Heart right ventricle (tissue), 16 donors: ENCODE measurements around the gene SREBF2. TPM values are rescaled to one million over a fixed set of nuclear protein-coding genes. Genes with fewer than 3 reads are reported as not detected.

Source experiments
- ATAC-seq, 8 donors: fragments of 200-7000 bp; cut with Tn5 transposase; one replicate each; pipeline ENCODE4 v1.9.1; 2020; ENCODE audit warnings: mild to moderate bottlenecking in 8 of 8, moderate library complexity in 8 of 8, moderate number of reproducible peaks in 1 of 8
- DNase-seq, 2 donors: peaks; one replicate each; pipeline ENCODE4 v3.0.0-alpha.2; 2020
- H3K27ac ChIP-seq, 10 donors: fragments of 200-600 bp; sonication (generic) in 2 of 10; one replicate each; pipeline versions ENCODE4 v1.5.0 to v1.8.0; 2020 to 2022; ENCODE audit warnings: mild to moderate bottlenecking in 3 of 10
- H3K27me3 ChIP-seq, 7 donors: fragments of 200-600 bp; one replicate each; pipeline ENCODE4 v1.8.0; 2021 to 2022; ENCODE audit warnings: mild to moderate bottlenecking in 2 of 7
- H3K36me3 ChIP-seq, 9 donors: fragments of 200-600 bp; sonication (generic) in 1 of 9; one replicate each; pipeline versions ENCODE4 v1.5.0 to v1.8.0; 2020 to 2022; ENCODE audit warnings: mild to moderate bottlenecking in 2 of 9
- H3K4me1 ChIP-seq, 9 donors: fragments of 200-600 bp; sonication (generic) in 1 of 9; one replicate each; pipeline versions ENCODE4 v1.5.0 to v1.8.0; 2020 to 2022; ENCODE audit warnings: mild to moderate bottlenecking in 4 of 9
- H3K4me3 ChIP-seq, 10 donors: fragments of 200-600 bp; sonication (generic) in 2 of 10; one replicate each; pipeline versions ENCODE4 v1.5.0 to v1.8.0; 2020 to 2022; ENCODE audit warnings: mild to moderate bottlenecking in 7 of 10, moderate library complexity in 2 of 10
- H3K9me3 ChIP-seq, 11 donors: fragments of 200-600 bp in 10 of 11; sonication (generic) in 2 of 11; one replicate each; pipeline versions ENCODE4 v1.5.0 to v1.8.0; 2013 to 2022; ENCODE audit warnings: mild to moderate bottlenecking in 2 of 11, control low read depth in 1 of 11, moderate library complexity in 1 of 11
- CTCF ChIP-seq, 9 donors: fragments of 200-600 bp; sonication (generic) in 2 of 9; IDR thresholded peaks; one replicate each; pipeline versions ENCODE4 v1.5.0 to v1.8.0; 2021 to 2022; ENCODE audit warnings: antibody characterized with exemption in 9 of 9, mild to moderate bottlenecking in 5 of 9, moderate library complexity in 1 of 9
- WGBS, 2 donors: extraction: QIAGEN DNeasy Blood & Tissue Kit; methylation state at CpG; one replicate each; pipeline ENCODE4 v1.1.7; 2013; ENCODE audit warnings: inconsistent platforms in 1 of 2; 5-methylcytosine and 5-hydroxymethylcytosine counted together
- intact Hi-C, 10 donors: fragments of 100-400 bp; cut with DNase I; formaldehyde crosslinking; loops; one replicate each; pipeline versions ENCODE4 v1.11.1 to v1.14.2; 2022
- polyA plus RNA-seq, 2 donors: library from polyadenylated mRNA; stranded (reverse); fragments of 200-250 nt; gene quantifications; one replicate each; pipeline ENCODE4 v1.2.3, GENCODE V29; 2013
- total RNA-seq, 10 donors: library from RNA; stranded (reverse); fragmentation: NEBNext Ultra II Directional in 3 of 10; extraction: Animal tissue kit (Norgen Biotek cat#: 25700) in 3 of 10; gene quantifications; one replicate each; pipeline versions ENCODE4 v1.2.1 to v1.2.4, GENCODE V29; 2021 to 2023
- donor health status: Arrhythmogenic right ventricular cardiomyopathy.
- donor health status: ischemic (EF 13 %, LVEDD 7.1; RV severe dilation, severe dysfunction).
- donor health status: healthy with polysubstance abuse.
- donor health status: DM: no; HTN: yes; CAD: no.
- donor health status: DM: no; HTN: no; CAD: no.
- donor health status: ischemic (EF 25% LVEDD 6.9; RV normal size, moderate dysfunction).
- donor health status: ischemic (EF 25% LVEDD 5.7; RV mildly dilated, moderate dysfunction).
- donor health status: healthy.
- donor health status: DM: yes; HTN: yes; CAD: no.
- donor health status: Ischemic cardiomyopathy.
- donor health status: ischemic (EF 35%, LVEDD 5.7; RV mildly dilated, moderate dysfunction).
- donor health status: nonischemic (EF 11% LVEDD 7.7; RV severe dilation, severe dysfunction).
- donor health status: DM: yes; HTN: yes; CAD: no.
- donor health status: PGD.
- donor health status: ischemic (EF 29% LVEDD 5.4; RV normal size, mild dysfunction).
- donor health status: nonischemic (EF 23%, LVEDD 6.1; RV moderate dilation, normal function).

SREBF2 gene
- total and polyA plus RNA-seq, 12 donors, result 37.5 to 94.3 (median 71.3) TPM

- H3K36me3 ChIP-seq, result no peaks in the 10 kb centered on the region
- no peaks in the 10 kb centered on the region for H3K9me3 ChIP-seq
- intact Hi-C loops, result no loop called here
- ATAC-seq (peak in 4 of 8 donors; percentile 2 to 20 (median 8)), DNase-seq (no peak)
- peak overlapping the region in 2 of 10 donors; percentile 29 to 55 for H3K27ac ChIP-seq
- peak overlapping the region; percentile 49 to 65 (median 58) for H3K4me3 ChIP-seq
- peaks cover 6 to 64% (median 36%) of the 10 kb centered on the region in 7 donors for H3K27me3 ChIP-seq
- TF ChIP-seq CTCF (IDR thresholded peaks at IDR 0.05), result no peak
- WGBS, 2 donors, result 56% methylated on average over 19 to 21 of the region's 21 CpGs
- peaks cover 8 to 33% (median 24%) of the 10 kb centered on the region in 9 donors for H3K4me1 ChIP-seq
Measured at GRCh38 chr22:41920271-41920976, 87.5 kb downstream of the SREBF2 start.

DNA sequence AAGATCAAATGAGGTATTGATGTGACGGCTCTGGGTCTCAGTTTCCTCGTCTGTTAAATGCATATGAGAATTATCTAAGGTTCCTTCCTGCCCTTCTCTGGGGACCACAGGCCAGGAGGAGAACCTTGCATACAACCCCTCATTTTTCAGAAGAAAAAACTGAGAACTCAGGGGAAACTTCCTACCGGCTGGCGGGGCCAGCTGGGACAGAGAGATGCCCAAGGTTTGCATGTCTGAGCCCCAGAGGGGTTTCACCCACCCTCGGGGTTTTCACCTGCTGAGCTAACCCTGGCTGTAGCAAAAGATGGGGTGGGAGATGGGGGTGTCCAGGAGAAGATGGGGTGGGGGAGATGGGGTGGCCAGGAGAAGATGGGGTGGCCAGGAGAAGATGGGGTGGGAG lies 89.4 kb downstream of the SREBF2 start:
- H3K4me1 ChIP-seq, result peaks cover 11 to 40% (median 27%) of the 10 kb centered on the region in 9 donors
- H3K9me3 ChIP-seq, result no peaks in the 10 kb centered on the region
- no peaks in the 10 kb centered on the region for H3K36me3 ChIP-seq
- H3K27ac ChIP-seq, result no peak overlapping the region
- 93% methylated on average over 5 of the region's 5 CpGs for WGBS, 2 donors
- intact Hi-C loops, result no loop called here
- no peak overlapping the region for H3K4me3 ChIP-seq
- TF ChIP-seq CTCF (IDR thresholded peaks at IDR 0.05), result no peak
- DNase-seq (no peak), ATAC-seq (no peak)
- H3K27me3 ChIP-seq, result peaks cover 7 to 64% (median 32%) of the 10 kb centered on the region in 7 donors

DNA sequence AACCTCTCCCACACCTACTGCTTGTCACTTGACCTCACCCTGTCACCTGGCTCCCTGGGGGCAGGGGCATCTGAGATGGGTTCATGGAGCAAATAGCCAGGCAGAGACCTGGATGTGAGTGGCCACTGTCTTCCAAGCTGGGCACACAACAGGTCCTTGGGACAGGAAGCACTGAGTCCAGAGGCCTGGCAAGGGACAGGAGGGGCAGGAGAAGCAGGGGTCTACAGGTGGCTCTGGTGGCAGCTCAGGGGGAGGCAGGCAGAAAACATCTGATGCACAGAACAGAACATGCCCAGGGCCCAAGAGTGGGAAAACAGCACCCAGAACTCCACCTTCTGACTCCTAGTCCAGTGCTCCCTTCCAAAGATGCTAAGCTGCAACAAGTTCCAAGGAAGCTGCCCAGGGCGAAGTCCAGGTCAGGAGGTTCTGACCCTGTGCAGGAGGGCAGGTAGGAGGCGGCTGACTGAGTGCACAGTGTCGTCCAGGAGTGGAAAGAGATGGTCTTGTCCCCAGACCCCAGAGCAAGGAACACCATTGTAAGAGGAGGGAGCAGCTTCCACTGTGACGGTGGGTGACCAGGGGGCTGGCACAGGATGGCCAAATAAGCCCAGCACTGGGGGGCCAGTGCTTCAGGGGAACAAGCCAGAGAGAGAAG lies 90.2 kb downstream of the SREBF2 start:
- no peaks in the 10 kb centered on the region for H3K36me3 ChIP-seq
- H3K27ac ChIP-seq, result no peak overlapping the region
- H3K4me3 ChIP-seq, result no peak overlapping the region
- peaks cover 7 to 35% (median 22%) of the 10 kb centered on the region in 9 donors for H3K4me1 ChIP-seq
- DNase-seq (no peak), ATAC-seq (no peak)
- no peaks in the 10 kb centered on the region for H3K9me3 ChIP-seq
- intact Hi-C loops, result no loop called here
- peaks cover 7 to 64% (median 27%) of the 10 kb centered on the region in 7 donors for H3K27me3 ChIP-seq
- TF ChIP-seq CTCF (IDR thresholded peaks at IDR 0.05), result no peak
- WGBS, 2 donors, result 95 to 98% methylated on average over 4 of the region's 4 CpGs

DNA sequence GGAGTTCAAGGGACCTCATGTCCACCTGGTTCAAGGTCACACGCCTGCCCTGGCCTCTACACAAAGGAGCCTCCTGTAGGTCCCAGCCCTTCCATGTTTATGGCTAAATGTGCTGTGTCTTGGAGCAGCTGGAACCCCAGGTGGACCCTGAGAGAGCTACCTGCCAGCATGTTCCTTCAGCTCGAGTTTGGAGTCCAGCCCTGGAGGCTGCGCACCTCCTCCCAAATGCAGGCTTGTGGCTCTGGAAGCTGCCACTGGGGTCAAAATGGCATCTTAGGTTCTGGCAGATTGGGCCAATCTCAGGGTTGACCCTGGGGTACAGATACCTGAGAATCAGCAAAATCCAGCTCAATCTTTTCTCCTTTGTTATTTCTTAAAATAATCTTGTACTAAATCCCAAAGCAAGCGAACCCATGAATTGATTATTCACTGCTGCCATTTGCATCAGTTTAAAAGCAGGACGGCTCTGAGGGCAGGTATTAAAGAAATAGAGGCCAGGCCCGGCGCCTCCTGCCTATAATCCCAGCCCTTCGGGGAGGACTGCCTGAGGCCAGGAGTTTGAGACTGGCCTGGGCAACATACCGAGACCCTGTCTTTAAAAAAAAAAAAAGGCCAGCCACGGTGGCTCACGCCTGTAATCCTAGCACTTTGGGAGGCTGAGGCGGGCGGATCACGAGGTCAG lies 90.8 kb downstream of the SREBF2 start:
- no peak for DNase-seq
- Histone ChIP-seq H3K27me3 (peaks cover 7 to 58% (median 24%) of the 10 kb centered on the region in 7 donors), H3K4me3 (no peak overlapping the region), H3K4me1 (peaks cover 5 to 29% (median 21%) of the 10 kb centered on the region in 9 donors), H3K36me3 (no peaks in the 10 kb centered on the region), H3K9me3 (no peaks in the 10 kb centered on the region), H3K27ac (no peak overlapping the region)
- WGBS, 2 donors, result 94 to 96% methylated on average over 13 to 14 of the region's 14 CpGs
- ATAC-seq, result no peak
- no peak for TF ChIP-seq CTCF (IDR thresholded peaks at IDR 0.05)
- intact Hi-C loops, result no loop called here
